Cortex of kidney (tissue), 1 donor: Measurements from ENCODE around the gene FCAMR.

Experiments used
- DNase-seq: peaks from one replicate; lab custom pipeline; 2025; lab: John Stamatoyannopoulos, UW

FCAMR gene

GRCh38 chr1:207000651-207001291 lies 30.5 kb upstream of the FCAMR start:
- DNase-seq, result no peak

GRCh38 chr1:206998816-206999215 lies 28.6 kb upstream of the FCAMR start:
- DNase-seq, result no peak

- DNase-seq, result no peak
Observed at GRCh38 chr1:206992790-206993189, 22.5 kb upstream of the FCAMR start.

GRCh38 chr1:206987873-206988272 lies 17.6 kb upstream of the FCAMR start:
- DNase-seq, result no peak

GRCh38 chr1:206986885-206987284 lies 16.6 kb upstream of the FCAMR start:
- no peak for DNase-seq

- DNase-seq, result no peak
Observed at GRCh38 chr1:206986402-206986801, 16.1 kb upstream of the FCAMR start.

GRCh38 chr1:206985162-206985749 lies 15.0 kb upstream of the FCAMR start:
- no peak for DNase-seq

- no peak for DNase-seq
Observed at GRCh38 chr1:206982216-206982615, 12.0 kb upstream of the FCAMR start.

GRCh38 chr1:206979379-206980043 lies 9.3 kb upstream of the FCAMR start:
- DNase-seq, result no peak

- no peak for DNase-seq
Observed at GRCh38 chr1:206978259-206978658, 8.0 kb upstream of the FCAMR start.

- DNase-seq, result no peak
Observed at GRCh38 chr1:206975306-206975705, 5.0 kb upstream of the FCAMR start.

GRCh38 chr1:206974140-206974539 lies 3.9 kb upstream of the FCAMR start:
- no peak for DNase-seq

- DNase-seq, result no peak
Observed at GRCh38 chr1:206972728-206973127, 2.5 kb upstream of the FCAMR start.

- no peak for DNase-seq
Observed at GRCh38 chr1:206971029-206971655, 882 bp upstream of the FCAMR start.

- DNase-seq, result no peak
Observed at GRCh38 chr1:206969090-206969489, 1.2 kb downstream of the FCAMR start.

GRCh38 chr1:206967096-206967849 lies 3.0 kb downstream of the FCAMR start:
- no peak for DNase-seq

GRCh38 chr1:206965781-206966180 lies 4.5 kb downstream of the FCAMR start:
- DNase-seq, result no peak

GRCh38 chr1:206963740-206964139 lies 6.5 kb downstream of the FCAMR start:
- no peak for DNase-seq

- no peak for DNase-seq
Observed at GRCh38 chr1:206963119-206963712, 7.0 kb downstream of the FCAMR start.

- no peak for DNase-seq
Observed at GRCh38 chr1:206962272-206962671, 8.0 kb downstream of the FCAMR start.

GRCh38 chr1:206961668-206962067 lies 8.6 kb downstream of the FCAMR start:
- DNase-seq, result no peak
